Activated CD8-positive, alpha-beta memory T cell treated with anti-CD3 and anti-CD28 coated beads for 4 hours (primary cell): Measurements from ENCODE around the gene BMP7.
"Not testable (repeated sequence)": the region's sequence is repeated elsewhere in the genome, so short reads cannot be mapped to it uniquely, and the experiment has no call there.

Experiments
- DNase-seq, 2 donors: peaks; one replicate each; pipeline ENCODE4 v3.0.0-alpha.2; 2020; ENCODE audit warnings: low read depth in 2 of 2

BMP7 gene

DNA sequence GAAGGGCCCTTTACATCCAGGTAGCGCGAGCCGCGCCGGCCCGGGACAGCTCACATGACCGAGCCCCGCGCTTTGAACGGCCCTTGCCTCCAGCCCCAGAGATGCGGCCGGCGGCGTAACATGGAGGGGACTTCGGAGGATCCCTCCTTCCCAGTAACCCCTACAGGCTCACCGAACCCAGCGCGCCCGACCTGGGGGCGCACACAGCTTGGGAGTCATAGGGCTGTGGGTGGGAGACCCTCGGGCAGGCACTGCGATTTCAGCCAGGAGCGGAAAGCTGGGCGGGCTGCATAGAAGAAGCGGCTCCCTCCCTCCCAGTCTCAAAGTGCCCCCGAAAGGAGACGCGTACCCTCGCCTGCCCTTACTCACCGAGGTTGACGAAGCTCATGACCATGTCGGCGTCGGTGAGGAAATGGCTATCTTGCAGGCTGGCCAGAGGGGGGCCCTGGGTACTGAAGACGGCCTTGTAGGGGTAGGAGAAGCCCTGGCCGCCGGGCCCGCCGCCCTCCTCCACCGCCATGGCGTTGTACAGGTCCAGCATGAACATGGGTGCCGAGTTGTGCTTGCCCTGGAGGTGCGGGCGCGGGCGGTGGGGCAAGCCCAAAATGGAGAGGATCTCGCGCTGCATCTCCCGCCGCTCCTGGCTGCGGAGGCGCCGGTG, 975 bp downstream of the BMP7 start:
- DNase-seq = no peak

DNA sequence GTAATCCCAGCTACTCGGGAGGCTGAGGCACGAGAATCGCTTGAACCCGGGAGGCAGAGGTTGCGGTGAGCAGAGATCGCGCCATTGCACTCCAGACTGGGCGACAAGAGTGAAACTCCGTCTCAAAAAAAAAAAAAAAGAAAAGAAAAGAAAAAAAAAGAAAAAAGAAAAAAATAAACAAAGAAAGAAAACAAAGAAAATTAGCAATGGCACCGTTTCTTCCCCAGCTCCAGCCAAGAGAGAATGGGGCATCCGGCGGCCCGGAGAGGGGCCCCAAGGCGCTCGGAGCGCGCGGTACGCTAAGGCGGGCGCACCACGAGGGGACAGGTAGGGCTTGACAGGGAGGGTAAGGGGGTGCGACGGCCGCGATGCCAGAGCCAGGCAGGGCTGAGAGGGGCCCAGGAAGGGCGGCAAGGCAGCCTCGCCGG, 1.5 kb downstream of the BMP7 start:
- DNase-seq = not testable (repeated sequence)

DNA sequence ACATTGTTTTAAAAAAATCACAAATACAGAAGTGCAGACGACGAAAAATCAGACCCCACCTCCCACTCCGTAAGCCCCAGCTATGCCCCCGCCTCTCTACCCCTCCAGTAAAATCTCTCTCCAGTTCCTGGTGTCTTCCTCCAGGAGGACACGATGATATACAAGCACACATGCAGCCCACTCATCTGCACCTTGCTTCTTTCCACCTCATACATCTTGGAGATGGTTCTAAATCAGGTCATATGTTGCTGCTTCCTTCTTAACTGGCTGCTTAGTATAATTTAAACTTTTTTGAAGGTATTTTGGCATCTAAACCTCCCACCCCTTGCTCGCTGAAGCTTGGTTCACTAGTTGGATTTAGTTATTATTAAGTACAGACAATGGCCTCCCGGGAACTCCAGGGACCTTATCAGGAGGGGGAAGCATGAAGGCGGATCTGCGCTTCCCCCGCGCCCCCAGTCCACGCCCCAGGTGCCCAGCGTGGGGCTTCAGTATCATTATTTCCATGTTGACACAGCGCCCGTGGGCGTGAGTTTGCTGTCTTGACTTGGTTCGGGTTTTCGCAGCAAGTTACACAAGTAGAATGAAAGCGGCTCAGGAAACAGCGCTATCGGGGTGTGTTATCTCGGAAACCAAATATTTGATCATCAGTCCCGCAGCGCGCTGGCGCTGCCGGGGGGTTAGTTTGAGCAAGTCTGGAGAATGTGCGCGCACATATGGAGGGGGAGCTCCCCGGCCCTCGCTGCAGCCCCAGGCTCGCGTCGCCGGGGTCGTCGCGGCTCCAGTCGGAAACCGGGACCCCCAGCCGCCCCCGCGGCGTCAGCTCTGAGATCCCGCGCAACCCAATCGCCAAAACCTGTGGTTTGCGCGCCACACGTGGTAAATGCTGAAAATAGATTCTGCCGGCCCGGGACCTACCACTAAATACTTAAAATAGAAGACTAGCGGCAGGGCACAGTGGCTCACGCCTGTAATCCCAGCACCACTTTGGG, 2.3 kb downstream of the BMP7 start:
- no peak for DNase-seq

DNA sequence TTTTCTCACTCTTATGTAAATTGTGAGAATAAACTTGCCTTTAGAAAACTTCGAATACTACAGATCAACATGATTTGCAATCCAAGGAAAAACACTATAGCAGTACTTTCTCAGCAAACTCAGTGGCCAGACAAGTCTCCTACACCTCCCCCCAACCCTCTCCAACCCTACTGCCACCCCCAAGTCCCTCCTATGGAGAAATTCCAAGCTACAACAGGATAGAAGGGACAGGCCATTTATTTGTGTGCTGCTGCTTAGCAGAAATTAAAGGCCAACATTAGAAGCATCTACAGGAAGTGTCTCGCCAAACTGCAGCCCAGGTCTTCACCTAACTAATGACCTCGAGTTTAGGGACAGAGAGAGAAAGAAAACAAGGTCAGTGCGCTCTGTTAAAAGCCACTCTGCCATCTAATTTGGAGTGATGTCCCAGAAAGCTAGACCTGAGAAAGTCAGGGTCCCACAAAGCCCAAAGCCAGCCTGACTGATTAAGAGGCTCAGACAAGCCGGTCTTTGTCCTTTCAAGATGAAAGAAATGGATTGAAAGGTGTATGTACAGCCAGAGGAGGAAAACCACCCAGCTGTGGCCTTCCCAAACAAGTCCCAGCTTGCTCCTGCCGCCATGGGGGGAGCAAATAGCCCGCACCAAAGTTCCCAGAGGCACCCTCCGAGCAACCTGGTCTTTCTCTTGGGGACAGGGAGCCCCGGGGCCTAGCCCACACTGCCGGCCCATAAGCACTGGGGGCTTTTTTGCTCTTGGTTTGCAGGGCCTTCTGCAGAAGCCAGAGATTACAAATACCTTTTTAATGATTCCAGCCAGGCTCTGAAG, 3.4 kb downstream of the BMP7 start:
- no peak for DNase-seq

DNA sequence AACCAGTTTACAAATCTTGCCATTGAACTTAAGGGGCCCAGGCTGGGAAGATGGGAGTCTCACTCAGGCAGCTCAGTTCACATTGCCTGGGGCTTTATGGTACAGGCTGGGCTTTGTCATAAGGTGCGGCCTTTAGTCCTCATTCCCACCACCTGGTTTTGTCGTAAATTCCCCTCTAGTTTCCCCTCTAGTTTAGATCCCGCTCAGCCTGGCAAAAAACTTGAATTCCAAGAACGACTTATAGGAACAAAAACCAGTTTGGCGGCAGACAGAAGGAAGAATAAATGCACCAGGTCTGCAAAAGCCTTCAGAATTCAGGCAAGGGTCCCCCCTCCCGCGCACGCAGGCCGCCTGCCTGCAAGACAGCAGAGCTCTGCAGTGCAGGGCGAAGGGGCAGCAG, 4.1 kb downstream of the BMP7 start:
- DNase-seq = no peak

DNA sequence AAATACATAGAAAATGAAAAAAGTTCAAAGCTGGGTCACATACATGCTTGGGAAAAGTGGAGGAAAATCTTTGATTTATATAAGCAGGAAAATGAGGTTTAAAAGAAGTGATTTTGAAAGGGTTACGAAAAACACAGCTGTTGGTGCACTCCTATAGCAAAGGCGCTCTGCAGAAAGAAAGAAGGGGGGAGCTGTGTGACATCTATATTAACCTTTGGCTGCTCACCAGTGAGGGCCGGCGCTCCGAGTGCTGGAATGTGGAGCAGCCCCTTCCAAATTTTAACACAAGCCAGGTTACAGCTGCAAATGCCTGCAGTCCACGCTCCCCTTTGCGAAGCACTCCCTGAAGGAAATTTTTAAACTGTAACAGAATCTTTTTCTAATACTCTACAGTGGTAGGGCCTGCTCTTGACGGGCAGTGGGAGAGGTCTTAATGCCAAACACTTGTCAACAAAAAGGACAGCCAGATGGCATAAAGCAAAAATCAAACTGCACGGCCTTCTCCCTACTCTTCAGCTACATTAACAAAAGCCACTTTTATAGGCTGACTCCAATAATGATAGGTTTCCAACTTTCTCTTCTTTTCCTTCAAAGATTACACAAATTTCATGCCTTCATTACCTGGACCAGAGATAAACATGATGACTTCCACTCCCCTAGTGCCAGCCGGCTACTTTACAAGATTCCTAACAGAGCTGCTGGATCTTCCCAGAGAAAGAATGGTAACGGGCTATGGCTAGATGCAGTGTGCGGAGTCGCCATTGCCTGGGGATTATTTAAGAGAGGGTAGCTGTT, 4.8 kb downstream of the BMP7 start:
- DNase-seq = no peak

DNA sequence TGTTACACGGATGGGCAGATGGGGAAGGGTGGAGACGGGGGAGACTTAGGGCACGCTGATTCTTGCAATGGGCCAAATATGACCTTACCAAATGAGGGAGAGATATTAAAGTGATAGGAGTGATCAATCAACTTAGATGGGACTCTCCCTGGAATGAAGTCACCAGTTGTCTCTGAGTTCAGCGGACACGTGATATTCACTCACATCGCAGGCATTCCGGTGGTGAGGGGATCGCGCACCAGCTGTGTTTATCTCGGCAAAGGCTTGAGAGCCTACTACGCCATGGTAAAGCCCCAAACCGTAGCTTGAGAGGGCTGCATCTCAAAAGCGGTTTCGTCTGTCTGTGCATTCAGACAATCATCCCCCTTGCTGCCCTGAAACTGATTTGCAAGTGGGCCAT, 5.5 kb downstream of the BMP7 start:
- DNase-seq = no peak

DNA sequence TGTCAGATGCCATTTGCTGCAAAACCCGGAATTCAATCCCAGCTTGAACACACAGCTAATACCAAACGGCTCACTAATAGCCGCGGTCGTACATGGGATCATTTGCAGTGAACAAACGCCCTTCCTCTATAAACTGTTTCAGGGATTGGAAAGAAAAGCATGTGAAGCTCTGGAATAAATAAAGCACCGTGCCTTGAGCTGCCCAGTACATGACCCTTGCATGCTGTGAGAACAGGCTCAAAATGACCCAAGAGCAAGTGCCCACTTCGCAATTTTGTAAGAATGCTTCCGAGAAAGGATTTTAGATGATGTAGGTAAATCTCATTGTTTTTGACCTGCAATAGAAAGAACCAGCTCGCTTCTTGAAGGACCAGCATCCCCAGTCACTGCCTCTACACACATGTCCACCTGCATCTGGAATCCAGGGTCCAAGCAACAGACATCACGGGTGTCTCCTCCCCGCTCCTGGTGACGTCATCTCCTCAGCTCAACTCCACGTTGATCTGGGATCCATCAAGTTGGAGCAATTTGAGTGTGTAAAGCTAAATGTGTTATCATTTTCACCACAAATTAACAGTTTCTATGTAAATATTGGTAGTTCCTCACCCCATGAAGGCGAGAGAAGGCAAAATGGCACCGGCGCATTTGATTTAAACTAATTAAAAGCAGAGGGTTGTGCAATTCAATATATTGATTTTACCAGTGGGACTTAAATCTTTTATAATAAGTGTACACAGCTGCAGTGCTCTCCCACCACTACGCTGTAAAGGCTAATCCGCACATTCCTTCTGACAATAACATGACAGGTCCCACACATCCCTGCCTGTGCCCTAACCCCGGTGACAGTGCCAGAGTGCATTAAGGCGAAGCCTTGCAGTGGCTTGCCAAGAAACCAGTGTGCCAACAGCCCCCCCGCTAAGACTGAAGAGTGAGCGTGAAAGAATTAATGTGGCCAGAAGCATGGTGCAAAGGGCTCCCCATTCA, 6.2 kb downstream of the BMP7 start:
- no peak for DNase-seq

DNA sequence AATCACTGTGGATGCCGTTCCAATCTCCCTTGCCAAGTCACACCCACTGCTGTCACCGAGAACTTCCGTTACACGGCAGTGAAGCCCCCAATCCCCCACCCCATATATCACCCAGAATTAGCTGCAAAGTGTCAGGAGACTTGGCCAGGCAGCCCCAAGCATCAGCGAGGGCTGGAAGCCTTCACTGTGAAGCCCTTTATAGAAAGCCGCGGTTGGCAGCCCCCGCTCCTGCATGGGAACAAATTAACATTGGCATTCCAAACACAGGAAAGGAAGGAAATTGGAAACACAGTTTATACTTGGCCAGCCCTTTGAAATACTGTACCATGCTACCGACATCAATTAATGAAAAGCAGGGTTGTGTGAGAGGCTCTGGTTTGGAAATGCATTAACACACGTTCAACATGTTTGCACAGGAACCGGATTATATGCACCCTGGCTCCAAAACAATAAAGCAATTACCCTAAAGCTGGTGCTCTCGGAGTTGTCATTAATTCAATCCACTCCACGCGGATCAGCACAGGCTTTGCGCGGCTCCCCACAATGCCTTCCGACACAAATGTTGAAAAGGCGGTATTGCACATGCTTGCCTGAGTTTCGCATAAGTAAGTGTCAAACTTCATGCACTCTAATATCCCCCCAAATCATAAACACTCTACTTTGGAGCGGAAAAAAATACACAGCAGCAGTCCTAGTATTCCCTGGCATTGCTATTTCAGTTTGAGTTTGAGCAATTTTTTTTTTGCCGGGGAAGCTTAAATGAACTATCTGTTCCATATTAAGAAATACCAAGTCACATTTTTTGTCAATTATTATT, 7.1 kb downstream of the BMP7 start:
- DNase-seq = no peak

DNA sequence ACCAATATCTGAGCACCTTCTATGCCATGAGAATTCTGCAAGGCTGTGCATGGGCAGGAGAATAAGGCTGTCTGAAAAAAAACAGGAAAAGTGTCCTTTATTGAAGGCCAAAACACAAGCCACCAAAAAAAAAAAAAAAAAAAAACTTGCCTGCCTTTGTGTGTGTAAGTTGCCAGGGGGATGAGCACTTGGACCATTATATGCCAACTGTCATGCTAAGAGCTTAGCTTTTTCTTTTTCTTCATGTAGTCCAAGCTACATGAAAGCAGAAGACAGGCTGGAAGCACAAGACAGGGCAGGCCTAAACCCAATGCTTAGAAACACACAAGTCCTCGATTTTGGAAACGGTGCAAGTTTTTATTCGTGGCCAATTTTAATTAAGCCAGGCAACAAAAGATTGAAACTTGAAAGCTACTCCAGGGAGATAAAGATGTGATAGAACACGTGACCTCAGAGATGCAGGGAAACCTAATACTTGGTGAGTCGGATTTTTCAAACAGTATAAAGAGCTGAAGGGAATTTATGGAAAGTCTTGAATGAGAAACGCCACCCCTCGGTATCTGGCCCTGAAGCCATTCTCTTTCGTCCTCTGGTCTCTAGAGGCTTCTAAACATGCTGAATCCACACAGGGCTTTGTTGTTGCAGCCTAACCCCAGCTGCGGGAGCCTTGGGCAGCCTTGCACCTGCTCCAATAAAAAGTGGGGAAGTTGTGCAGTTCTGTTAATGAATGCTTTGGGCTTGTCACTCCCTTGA, 8.6 kb downstream of the BMP7 start:
- no peak for DNase-seq

DNA sequence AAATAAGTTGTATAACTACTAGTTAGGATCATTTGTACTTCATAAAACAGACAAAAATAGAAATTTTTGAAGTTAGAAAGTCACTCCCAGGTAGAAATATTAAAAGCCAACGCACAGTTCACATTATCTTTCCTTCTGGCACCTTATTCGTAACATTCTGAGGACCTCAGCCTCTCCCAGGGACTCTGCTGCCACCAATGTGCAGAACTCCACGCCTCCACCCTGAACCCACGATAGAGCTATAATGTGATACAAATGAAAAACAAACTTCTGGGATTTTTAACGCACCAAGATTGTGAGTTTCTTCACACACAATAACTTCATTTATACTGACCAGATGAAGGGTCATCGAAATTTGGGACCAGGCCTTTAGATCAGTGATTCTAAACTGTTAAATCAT, 9.5 kb downstream of the BMP7 start:
- no peak for DNase-seq

DNA sequence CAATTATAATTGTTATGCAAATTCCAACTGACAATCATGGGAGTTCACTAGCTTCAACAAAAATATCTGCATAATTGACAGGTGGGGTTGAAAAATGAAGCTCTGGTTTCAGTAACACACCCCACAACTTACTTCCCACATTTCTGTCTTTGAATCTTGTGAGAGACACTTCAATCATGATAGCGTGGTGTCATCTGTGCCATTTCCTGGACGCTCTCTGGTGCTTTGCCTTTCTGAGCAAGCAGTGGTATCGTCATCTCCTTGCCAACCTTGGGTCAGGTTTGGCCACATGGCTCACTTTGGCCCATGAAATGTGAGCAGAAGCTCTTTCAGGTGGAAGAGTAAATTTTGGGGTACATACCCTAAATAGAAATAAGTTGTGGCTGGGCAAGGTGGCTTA, 10.2 kb downstream of the BMP7 start:
- no peak for DNase-seq

DNA sequence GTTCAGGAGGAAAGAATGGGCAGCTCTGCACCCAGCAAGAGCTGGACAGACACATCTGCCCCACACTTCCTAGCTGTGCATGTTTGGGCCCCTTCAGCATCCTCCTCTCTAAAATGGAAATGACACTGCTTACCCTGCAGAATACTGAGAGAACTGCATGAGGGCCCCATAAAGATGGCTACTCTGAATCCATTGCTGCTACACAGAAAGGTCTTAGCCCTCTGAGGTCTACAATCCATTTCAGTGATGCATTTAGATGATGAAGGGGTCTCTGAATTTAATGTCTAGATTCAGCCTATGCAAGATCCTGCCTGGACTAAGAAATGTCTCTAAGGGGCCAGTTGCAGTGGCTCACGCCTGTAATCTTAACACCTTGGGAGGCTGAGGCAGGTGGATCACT, 11.3 kb downstream of the BMP7 start:
- DNase-seq = no peak

DNA sequence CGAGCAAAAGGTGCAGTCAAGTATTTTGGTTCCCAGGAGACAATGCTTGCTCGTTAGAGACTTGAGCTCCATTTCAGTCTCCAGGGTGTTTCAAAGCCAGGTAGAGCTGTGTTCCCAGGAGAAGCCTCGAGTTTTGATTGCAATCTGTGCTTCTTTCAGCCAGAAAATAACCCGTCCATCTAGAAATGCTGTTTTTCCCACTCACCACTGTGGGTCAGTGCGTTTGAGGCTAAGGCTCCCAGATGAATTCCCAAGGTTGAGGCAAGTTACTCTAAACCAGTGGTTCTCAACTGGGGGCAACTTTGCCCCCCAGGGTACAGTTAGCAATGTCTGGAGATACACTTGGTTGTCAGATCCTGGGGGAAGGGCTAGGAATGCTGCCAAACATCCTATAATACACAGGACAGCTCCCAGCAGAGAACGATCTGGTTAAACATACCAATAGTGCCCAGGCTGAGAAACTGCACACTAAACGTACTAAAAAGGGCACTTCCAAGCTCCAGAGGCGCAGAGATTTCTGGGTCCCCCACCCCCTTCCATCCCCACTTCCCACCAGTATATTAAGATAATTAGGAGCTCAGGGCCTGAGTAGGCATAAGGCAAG, 13.8 kb downstream of the BMP7 start:
- no peak for DNase-seq

DNA sequence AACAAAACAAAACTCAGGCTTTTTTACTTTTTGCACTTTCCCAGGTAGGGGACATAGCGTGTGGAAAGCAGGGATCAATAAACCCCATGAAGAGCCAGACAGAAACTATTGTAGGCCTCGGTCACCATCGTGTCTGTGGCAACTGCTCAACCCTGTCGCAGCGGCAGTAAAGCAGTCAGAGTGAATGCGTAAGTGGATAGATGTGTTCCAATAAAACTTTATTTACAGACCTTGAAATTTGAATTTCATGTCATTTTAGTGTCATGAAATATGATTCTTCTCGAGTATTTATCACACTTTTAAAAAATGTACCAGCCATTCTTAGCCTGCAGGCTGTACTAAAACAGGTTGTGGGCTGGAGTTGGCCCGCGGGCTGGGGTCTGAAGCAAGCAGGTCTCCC, 14.5 kb downstream of the BMP7 start:
- no peak for DNase-seq

DNA sequence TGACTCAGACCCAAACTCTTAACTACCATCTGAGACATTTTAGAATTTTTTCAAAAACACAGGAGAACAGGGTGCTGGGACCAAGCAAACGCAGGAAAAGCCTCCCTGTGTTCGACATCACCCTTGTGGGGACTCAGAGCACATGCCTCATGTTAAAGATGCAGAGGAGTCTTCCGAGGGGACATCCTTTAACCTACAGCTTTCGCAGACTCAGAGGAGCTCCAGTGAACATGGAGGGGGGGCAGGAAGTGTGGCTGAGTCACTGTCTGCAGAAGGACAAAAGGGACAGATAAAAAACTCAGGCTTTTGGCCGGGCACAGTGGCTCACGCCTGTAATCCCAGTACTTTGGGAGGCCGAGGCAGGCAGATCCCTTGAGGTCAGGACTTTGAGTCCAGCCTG, 15.1 kb downstream of the BMP7 start:
- no peak for DNase-seq

DNA sequence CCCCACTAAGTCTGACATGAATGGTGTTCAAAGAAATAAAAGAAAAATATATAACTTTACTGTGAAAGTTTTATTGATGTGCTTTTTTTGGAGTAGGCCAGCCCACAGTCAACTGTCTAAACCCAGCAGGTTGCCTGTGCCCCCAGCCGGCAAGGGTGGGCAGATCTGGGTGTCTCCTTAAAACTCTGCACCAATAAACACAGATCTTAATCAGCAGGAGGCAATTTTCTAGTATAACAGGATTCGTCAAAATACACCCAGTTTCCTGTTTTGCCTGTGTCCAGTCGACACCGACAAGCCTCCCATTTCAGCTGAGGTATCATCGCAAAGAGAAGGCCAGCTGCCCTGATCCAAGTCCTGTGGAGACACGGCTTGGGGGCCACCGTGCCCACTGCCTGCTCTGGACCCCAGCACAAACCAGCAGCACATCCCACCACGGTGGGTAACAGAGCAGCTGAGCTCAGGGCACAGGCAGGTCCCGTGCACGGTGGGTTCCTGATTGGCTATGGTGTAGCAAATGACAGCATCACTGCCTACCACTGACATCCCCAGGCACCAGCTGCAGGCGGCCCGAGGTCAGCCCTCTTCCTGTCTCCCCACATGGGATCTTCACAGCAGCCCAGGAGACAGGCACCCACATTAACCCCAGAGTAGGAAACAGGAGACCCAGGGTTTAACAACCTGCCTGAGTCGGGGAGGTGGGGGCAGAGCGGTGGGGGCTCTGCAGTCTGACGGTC, 15.7 kb downstream of the BMP7 start:
- DNase-seq = no peak

DNA sequence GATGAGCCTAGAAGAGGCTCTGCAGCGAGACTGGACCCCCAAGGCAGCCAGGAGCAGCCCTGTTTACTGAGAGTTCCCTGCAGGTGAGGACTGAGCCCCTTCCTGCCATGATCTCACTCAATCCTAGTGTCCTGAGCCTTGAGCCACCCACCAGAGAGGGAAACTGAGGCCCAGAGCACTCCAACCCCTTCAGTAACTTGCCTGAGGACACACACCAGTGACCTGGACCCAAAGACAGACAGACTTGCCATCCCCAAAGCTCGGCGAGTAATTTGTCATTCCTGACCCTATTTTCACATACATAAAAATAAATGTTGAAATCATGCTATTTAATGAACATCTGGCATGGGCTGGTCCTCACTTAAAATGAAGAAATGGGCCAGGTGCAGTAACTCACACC, 16.7 kb downstream of the BMP7 start:
- DNase-seq = no peak
